Left lung (tissue), 10 donors: Measurements from ENCODE around the gene ZIK1. TPM values are rescaled to one million over a fixed set of nuclear protein-coding genes. Genes with fewer than 3 reads are reported as not detected.

ENCODE experiments used
- ATAC-seq: fragments of 200-7000 bp; cut with Tn5 transposase; one replicate; pipeline ENCODE4 v1.9.1; 2020; ENCODE audit warnings: moderate library complexity
- DNase-seq, 4 donors: peaks; one replicate each; pipeline ENCODE4 v3.0.0-alpha.2; 2013 to 2020
- H3K27ac ChIP-seq, 2 donors: fragments of 200-600 bp; sonication (generic) in 1 of 2; one replicate each; pipeline versions ENCODE4 v1.5.0 to v1.8.0; 2020 to 2021
- H3K27me3 ChIP-seq, 2 donors: fragments of 200-600 bp; sonication (generic) in 1 of 2; one replicate each; pipeline versions ENCODE4 v1.5.0 to v1.8.0; 2020 to 2021
- H3K36me3 ChIP-seq, 2 donors: fragments of 200-600 bp; sonication (generic) in 1 of 2; one replicate each; pipeline versions ENCODE4 v1.5.0 to v1.8.0; 2020 to 2021
- H3K4me1 ChIP-seq, 2 donors: fragments of 200-600 bp; one replicate each; pipeline ENCODE4 v1.8.0; 2021
- H3K4me3 ChIP-seq, 2 donors: fragments of 200-600 bp; sonication (generic) in 1 of 2; one replicate each; pipeline versions ENCODE4 v1.5.0 to v1.8.0; 2020 to 2021; ENCODE audit warnings: mild to moderate bottlenecking in 1 of 2
- H3K9me3 ChIP-seq, 2 donors: fragments of 200-600 bp; sonication (generic) in 1 of 2; one replicate each; pipeline versions ENCODE4 v1.5.0 to v1.8.0; 2020 to 2021
- CTCF ChIP-seq, 2 donors: fragments of 200-600 bp; sonication (generic) in 1 of 2; IDR thresholded peaks; one replicate each; pipeline versions ENCODE4 v1.5.0 to v1.8.0; 2021; ENCODE audit warnings: antibody characterized with exemption in 2 of 2
- intact Hi-C, 2 donors: fragments of 100-400 bp; cut with DNase I; formaldehyde crosslinking; loops; one replicate each; pipeline versions ENCODE4 v1.11.2 to v1.14.2; 2022
- polyA plus RNA-seq, 6 donors: library from polyadenylated mRNA; unstranded; fragments of 120-200 nt; gene quantifications; one replicate each; pipeline ENCODE4 v1.2.1, GENCODE V29; 2013; ENCODE audit not compliant: insufficient read length in 6 of 6
- total RNA-seq, 2 donors: library from RNA; stranded (reverse); fragmentation: NEBNext Ultra II Directional; extraction: Animal tissue kit (Norgen Biotek cat#: 25700); gene quantifications; one replicate each; pipeline ENCODE4 v1.2.1, GENCODE V29; 2021
- donor health status: DM: no; HTN: yes; CAD: no.
- donor health status: DM: no; HTN: no; CAD: no.

ZIK1 gene
- total and polyA plus RNA-seq, 8 donors = 4.4 to 23.4 (median 16.8) TPM

- ATAC-seq (no peak), DNase-seq (no peak)
- no peaks in the 10 kb centered on the region for H3K4me1 ChIP-seq
- no peak for TF ChIP-seq CTCF (IDR thresholded peaks at IDR 0.05)
- H3K4me3 ChIP-seq = no peak overlapping the region
- intact Hi-C loops = no loop called here
- peaks cover 0 to 92% of the 10 kb centered on the region in 2 donors for H3K9me3 ChIP-seq
- H3K27ac ChIP-seq = no peak overlapping the region
- H3K36me3 ChIP-seq = peaks cover 8 to 60% of the 10 kb centered on the region in 2 donors
- no peaks in the 10 kb centered on the region for H3K27me3 ChIP-seq
Observed at GRCh38 chr19:57642396-57643046, 58.6 kb downstream of the ZIK1 start.

Other genes with a start within 250 kb of the ZIK1 start
- 1 to 10 TPM; 7.7 to 7.8 TPM for gene ZNF304, start 232.9 kb upstream of the ZIK1 start, total RNA-seq
- 10 to 100 TPM; 14.5 to 19.0 (median 17.5) TPM for gene ZNF304, start 232.9 kb upstream of the ZIK1 start, polyA plus RNA-seq
- gene TRAPPC2B, start 220.6 kb upstream of the ZIK1 start, total RNA-seq = 1 to 10 TPM; 8.2 to 8.4 TPM
- 10 to 100 TPM; 10.2 to 16.0 (median 14.3) TPM for gene TRAPPC2B, start 220.6 kb upstream of the ZIK1 start, polyA plus RNA-seq
- gene ZNF547, start 220.6 kb upstream of the ZIK1 start, total RNA-seq = 1 to 10 TPM; 2.3 to 3.0 TPM
- gene ZNF547, start 220.6 kb upstream of the ZIK1 start, polyA plus RNA-seq = 1 to 10 TPM; 5.0 to 8.2 (median 6.3) TPM
- 10 to 100 TPM; 13.8 to 17.1 TPM for gene ZNF548, start 194.3 kb upstream of the ZIK1 start, total RNA-seq
- gene ZNF548, start 194.3 kb upstream of the ZIK1 start, polyA plus RNA-seq = 10 to 100 TPM; 33.7 to 53.0 (median 42.2) TPM
- gene ZNF17, start 173.0 kb upstream of the ZIK1 start, total RNA-seq = 1 to 10 TPM; 8.9 to 9.3 TPM
- gene ZNF17, start 173.0 kb upstream of the ZIK1 start, polyA plus RNA-seq = 10 to 100 TPM; 14.1 to 17.6 (median 15.2) TPM
- gene ZNF749, start 148.8 kb upstream of the ZIK1 start, total RNA-seq = 10 to 100 TPM; 10.3 to 12.2 TPM
- 10 to 100 TPM; 11.1 to 15.1 (median 13.1) TPM for gene ZNF749, start 148.8 kb upstream of the ZIK1 start, polyA plus RNA-seq
- 1 to 10 TPM in 1 of 2 donors, under 1 TPM in 1; 0.65 to 1.0 TPM for gene VN1R1, start 127.0 kb upstream of the ZIK1 start, total RNA-seq
- gene VN1R1, start 127.0 kb upstream of the ZIK1 start, polyA plus RNA-seq = 1 to 10 TPM; 3.8 to 5.2 (median 4.2) TPM
- gene ZNF772, start 106.6 kb upstream of the ZIK1 start, total RNA-seq = 10 to 100 TPM in 1 of 2 donors, 1 to 10 TPM in 1; 9.2 to 12.7 TPM
- gene ZNF772, start 106.6 kb upstream of the ZIK1 start, polyA plus RNA-seq = 10 to 100 TPM; 14.5 to 19.8 (median 18.2) TPM
- gene ZNF419, start 96.4 kb upstream of the ZIK1 start, total RNA-seq = 10 to 100 TPM in 1 of 2 donors, 1 to 10 TPM in 1; 9.8 to 10.2 TPM
- gene ZNF419, start 96.4 kb upstream of the ZIK1 start, polyA plus RNA-seq = 10 to 100 TPM; 21.5 to 34.0 (median 23.7) TPM
- 1 to 10 TPM; 6.4 to 7.2 TPM for gene ZNF773, start 84.2 kb upstream of the ZIK1 start, total RNA-seq
- 10 to 100 TPM; 14.3 to 16.2 (median 15.2) TPM for gene ZNF773, start 84.2 kb upstream of the ZIK1 start, polyA plus RNA-seq
- 1 to 10 TPM; 4.9 to 5.8 TPM for gene ZNF549, start 56.8 kb upstream of the ZIK1 start, total RNA-seq
- gene ZNF549, start 56.8 kb upstream of the ZIK1 start, polyA plus RNA-seq = 10 to 100 TPM; 17.3 to 19.9 (median 18.4) TPM
- gene ZNF550, start 24.3 kb upstream of the ZIK1 start, total RNA-seq = 1 to 10 TPM; 7.4 to 7.6 TPM
- 10 to 100 TPM; 18.7 to 29.9 (median 23.2) TPM for gene ZNF550, start 24.3 kb upstream of the ZIK1 start, polyA plus RNA-seq
- 1 to 10 TPM; 4.5 TPM for gene ZNF416, start 5.2 kb upstream of the ZIK1 start, total RNA-seq
- gene ZNF416, start 5.2 kb upstream of the ZIK1 start, polyA plus RNA-seq = 1 to 10 TPM; 7.3 to 9.4 (median 7.7) TPM
- 1 to 10 TPM; 2.3 to 3.6 TPM for gene ZNF530, start 15.7 kb downstream of the ZIK1 start, total RNA-seq
- gene ZNF530, start 15.7 kb downstream of the ZIK1 start, polyA plus RNA-seq = 1 to 10 TPM; 5.8 to 7.6 (median 7.0) TPM
- gene ZNF134, start 30.1 kb downstream of the ZIK1 start, total RNA-seq = 10 to 100 TPM; 14.7 to 16.8 TPM
- 10 to 100 TPM; 24.9 to 27.7 (median 26.3) TPM for gene ZNF134, start 30.1 kb downstream of the ZIK1 start, polyA plus RNA-seq
- 10 to 100 TPM; 12.5 to 15.8 TPM for gene ZNF211, start 49.0 kb downstream of the ZIK1 start, total RNA-seq
- 10 to 100 TPM; 37.0 to 49.4 (median 40.9) TPM for gene ZNF211, start 49.0 kb downstream of the ZIK1 start, polyA plus RNA-seq
- under 1 TPM in 1 of 2 donors, not detected in 1; 0.21 TPM for gene ZSCAN4, start 84.8 kb downstream of the ZIK1 start, total RNA-seq
- gene ZSCAN4, start 84.8 kb downstream of the ZIK1 start, polyA plus RNA-seq = under 1 TPM; 0.08 to 0.23 (median 0.17) TPM
- 1 to 10 TPM; 6.0 to 7.1 TPM for gene ZNF551, start 97.8 kb downstream of the ZIK1 start, total RNA-seq
- 10 to 100 TPM; 15.9 to 19.9 (median 18.5) TPM for gene ZNF551, start 97.8 kb downstream of the ZIK1 start, polyA plus RNA-seq
- gene ZNF154, start 125.1 kb downstream of the ZIK1 start, total RNA-seq = 1 to 10 TPM; 7.0 to 8.3 TPM
- gene ZNF154, start 125.1 kb downstream of the ZIK1 start, polyA plus RNA-seq = 10 to 100 TPM; 40.2 to 49.0 (median 43.2) TPM
- gene ZNF671, start 143.5 kb downstream of the ZIK1 start, total RNA-seq = 1 to 10 TPM; 7.3 to 9.6 TPM
- 10 to 100 TPM; 20.1 to 26.4 (median 24.6) TPM for gene ZNF671, start 143.5 kb downstream of the ZIK1 start, polyA plus RNA-seq
- gene ZNF776, start 162.7 kb downstream of the ZIK1 start, total RNA-seq = 10 to 100 TPM; 10.2 to 15.3 TPM
- 10 to 100 TPM; 35.4 to 45.8 (median 41.3) TPM for gene ZNF776, start 162.7 kb downstream of the ZIK1 start, polyA plus RNA-seq
- gene ZNF586, start 185.5 kb downstream of the ZIK1 start, total RNA-seq = 10 to 100 TPM; 13.2 to 15.3 TPM
- gene ZNF586, start 185.5 kb downstream of the ZIK1 start, polyA plus RNA-seq = 10 to 100 TPM; 28.7 to 38.1 (median 31.1) TPM
- gene ZNF552, start 230.8 kb downstream of the ZIK1 start, total RNA-seq = 10 to 100 TPM; 11.2 to 15.7 TPM
- gene ZNF552, start 230.8 kb downstream of the ZIK1 start, polyA plus RNA-seq = 10 to 100 TPM; 15.2 to 21.4 (median 17.4) TPM
- 10 to 100 TPM; 12.9 to 20.1 TPM for gene ZNF587B, start 246.2 kb downstream of the ZIK1 start, total RNA-seq
- 10 to 100 TPM; 12.1 to 17.3 (median 14.1) TPM for gene ZNF587B, start 246.2 kb downstream of the ZIK1 start, polyA plus RNA-seq